Hematopoietic multipotent progenitor cell treated with erythropoietin and hydrocortisone succinate and interleukin-3 and kit ligand, for 17 days (in vitro differentiated cells): ENCODE results near the gene SPEM2.

Experiments used
- DNase-seq: peaks from one replicate; pipeline ENCODE4 v3.0.0-alpha.2; 2015; ENCODE audit warnings: low spot score

Gene SPEM2

DNA sequence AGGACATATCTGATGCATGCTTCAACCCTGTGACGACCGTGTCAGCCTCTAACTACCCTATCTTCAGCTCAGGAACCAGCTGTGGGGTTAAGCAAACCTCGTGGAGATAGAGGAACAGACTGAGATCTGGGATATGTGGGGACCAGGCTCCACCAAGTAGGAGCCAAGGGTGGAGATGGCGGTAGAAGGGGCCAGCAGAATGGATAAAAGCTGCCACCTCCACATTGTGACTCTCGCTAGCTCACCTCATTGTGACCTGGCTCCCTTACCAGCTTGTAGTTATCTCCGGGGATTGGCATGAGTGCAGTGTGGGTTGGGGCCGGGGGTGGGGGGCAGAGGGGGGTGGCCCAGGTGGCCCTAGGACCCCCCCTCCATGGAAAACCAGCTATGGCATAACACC is at the start of gene SPEM2:
Gene SPEM2, plus strand, starts transcription at position 301 of the 400 bp plus-strand sequence. Its CDS starts 73 bp downstream, at position 374.
- no peak for DNase-seq

- no peak for DNase-seq
These were observed 46.3 kb upstream of the SPEM2 start for GRCh38 chr17:7379134-7379533.

- DNase-seq: no peak
These were observed 45.1 kb upstream of the SPEM2 start for GRCh38 chr17:7380321-7380720.

GRCh38 chr17:7380855-7381683 is 44.3 kb upstream of the SPEM2 start, which contains the start of gene TNK1:
Gene TNK1 (plus strand): TSS chr17:7381089. CDS start chr17:7382927, 1,838 bp downstream.
- no peak for DNase-seq

DNA sequence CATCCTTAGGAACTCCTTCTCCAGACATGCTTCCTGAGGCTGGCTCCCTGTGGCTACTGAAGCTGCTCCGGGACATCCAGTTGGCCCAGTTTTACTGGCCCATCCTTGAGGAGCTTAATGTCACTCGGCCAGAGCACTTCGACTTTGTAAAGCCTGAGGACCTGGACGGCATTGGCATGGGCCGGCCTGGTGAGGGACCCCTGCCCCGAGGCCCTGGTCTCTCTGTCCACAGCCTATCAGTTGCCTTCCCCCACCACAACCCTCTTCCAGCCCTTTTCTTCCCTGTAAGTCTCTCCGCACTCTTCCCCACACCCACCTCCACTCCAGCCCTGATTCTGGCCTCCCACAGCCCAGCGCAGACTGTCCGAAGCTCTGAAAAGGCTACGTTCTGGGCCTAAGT is 42.5 kb upstream of the SPEM2 start:
- DNase-seq: no peak

DNA sequence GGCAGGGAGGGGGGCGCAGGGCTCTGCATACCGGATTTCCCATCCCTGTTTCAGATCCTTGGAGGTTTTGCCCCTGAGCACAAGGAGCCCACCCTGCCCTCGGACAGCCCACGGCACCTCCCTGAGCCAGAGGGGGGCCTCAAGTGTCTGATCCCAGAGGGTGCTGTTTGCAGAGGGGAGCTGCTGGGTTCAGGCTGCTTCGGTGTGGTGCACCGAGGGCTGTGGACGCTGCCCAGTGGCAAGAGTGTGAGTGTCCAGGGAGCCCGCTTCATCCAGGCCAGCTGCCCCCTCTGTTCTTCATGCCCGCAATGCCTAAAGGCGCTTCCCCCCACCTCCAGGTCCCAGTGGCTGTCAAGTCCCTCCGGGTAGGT is 42.1 kb upstream of the SPEM2 start:
- no peak for DNase-seq

- no peak for DNase-seq
These were observed 41.5 kb upstream of the SPEM2 start for GRCh38 chr17:7383742-7384488.

DNA sequence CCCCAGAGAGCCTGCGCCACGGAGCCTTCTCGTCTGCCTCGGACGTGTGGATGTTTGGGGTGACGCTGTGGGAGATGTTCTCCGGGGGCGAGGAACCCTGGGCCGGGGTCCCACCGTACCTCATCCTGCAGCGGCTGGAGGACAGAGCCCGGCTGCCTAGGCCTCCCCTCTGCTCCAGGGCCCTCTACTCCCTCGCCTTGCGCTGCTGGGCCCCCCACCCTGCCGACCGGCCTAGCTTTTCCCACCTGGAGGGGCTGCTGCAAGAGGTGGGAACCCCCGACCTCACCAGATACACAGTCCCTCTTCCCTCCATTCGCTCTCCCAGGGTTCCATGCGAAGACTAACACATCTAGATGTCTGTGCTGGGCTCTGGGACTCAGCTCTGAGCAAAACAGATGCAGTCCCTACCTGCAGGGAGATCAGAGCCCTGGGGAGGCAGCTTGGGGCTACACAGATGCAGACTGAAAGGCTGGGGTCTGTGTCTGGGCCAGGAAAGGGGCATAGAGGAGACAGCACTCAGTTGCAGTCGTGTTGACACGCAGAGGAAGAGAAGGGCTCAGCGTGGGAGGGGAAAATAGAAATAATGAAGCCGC is 40.8 kb upstream of the SPEM2 start:
- no peak for DNase-seq

- no peak for DNase-seq
These were observed 36.6 kb upstream of the SPEM2 start for GRCh38 chr17:7388856-7389255.

GRCh38 chr17:7389924-7390910 is 35.2 kb upstream of the SPEM2 start:
- DNase-seq: no peak

- DNase-seq: no peak
These were observed 34.1 kb upstream of the SPEM2 start for GRCh38 chr17:7391307-7391706.

DNA sequence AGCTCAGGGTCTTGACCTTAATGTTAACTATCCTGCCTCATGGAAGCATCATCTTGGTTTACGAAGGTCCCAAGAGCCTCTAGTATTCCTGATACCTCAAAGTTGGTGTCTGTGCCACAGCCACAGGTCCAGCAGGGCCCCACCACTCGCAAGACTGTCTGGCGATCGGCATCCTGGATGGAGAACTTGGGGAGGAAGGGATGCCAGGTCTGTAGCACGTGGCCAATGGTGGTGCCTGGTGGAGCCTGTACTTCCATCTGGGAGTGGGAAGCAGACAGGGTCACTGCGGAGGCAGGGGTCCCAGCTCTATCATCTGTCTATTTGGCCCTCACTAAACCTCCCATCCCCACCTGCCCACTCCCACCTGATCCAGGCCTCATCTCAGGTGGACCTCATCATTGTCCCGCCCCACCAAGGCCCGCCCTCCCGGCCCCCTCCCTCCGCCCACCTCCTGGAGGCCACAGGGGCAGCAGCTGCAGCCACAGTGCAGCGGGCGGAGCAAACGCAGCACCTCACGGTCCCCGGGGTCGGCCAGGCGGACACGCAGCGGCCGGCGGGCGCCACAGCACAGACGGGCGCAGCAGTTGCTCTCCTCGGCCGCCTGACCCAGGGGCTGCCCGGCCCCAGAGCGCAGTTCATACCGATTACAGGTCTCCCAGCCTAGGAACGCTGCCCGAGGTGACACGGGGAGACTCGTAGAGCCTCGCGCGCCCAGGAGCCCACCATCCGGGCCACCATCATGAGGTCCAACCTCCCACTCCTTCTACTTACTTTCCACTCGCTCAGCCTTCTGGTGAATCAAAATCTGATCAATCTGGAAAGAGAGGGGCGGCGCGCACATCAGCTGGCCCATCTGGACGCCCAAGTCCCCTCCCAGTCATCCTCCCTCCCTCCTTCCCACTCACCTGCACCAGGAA is 32.5 kb upstream of the SPEM2 start:
- DNase-seq: no peak

DNA sequence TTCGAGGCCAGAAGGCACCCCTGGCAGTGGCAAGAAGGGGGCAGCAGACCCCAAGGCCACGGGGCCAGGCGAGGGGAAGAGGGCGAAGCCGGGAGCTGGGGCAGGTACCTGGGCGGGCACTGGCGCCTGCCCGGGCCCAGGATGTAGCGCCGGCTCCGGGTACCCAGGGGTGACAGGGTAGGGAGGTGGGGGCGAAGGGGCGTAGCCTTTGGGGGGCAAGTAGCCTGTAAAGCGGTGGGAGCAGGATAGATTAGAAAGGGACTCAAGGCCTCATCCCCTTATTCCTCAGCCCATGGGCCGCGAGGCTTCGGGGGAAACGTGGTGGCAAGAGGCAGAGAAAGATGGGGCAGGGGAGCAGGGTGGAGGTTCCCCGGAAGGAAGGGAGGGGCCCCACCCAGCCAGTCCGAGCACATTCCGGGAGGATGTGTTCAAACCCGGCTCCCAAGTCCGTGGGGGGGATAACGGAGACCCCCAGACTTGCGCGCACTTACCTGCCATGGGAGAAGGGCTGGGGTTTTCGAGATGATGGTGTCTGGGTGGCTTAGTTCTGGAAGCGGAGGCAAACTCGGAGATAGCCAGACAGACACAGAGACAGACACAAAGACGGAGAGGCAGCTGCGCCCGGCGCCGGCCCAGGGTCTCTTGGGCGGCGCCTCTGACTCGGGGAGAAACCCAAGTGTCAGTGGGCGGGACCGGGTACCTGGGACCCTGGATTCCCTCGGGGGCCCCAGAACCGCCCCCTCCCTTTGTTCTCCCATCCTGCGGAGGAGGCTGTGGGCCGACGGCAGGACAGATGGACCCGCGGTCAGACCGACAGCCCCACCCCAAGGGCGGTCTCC is 31.6 kb upstream of the SPEM2 start:
- DNase-seq: no peak

DNA sequence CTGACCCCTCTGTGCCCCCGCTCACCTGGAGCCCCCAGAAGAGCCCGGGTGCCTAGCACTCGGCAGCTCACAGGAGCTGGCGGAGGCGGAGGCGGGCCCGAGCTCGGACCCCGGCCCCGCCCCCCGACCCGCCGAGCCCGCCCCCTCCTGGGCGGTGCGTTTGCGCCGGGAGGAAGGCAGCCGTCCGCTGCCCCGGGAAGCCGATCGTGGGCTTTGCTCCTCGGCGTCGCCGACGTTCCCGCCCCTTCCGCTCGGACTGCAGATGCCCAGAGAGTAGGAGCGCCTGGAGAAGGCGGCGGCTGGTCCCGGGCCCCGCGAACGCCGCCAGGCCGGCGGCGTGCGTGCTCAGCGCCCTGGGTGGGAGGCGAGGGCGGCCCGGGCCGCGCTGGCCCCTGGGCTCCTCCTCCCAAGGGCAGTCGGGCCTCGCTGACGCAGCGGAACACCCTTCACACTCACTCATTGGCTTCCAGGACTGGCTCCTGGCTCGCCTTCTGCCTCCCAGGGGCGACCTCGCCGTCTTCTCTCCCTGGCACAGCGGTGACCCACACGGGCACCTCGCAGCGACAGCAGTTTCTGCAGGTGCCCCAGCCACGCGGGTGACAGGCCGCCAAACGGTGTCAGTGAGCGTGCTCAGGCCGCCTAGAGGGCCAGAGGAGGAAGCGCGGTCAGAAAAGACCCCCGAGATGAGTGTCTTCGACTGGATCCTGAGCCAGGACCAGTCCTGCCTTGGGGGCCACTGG is 30.8 kb upstream of the SPEM2 start, which contains the start of gene PLSCR3:
Gene PLSCR3, minus strand, starts transcription at position 74 of the 740 bp plus-strand sequence. CDS start 415 bp downstream, outside the sequence.
- peak; percentile 62 for DNase-seq

DNA sequence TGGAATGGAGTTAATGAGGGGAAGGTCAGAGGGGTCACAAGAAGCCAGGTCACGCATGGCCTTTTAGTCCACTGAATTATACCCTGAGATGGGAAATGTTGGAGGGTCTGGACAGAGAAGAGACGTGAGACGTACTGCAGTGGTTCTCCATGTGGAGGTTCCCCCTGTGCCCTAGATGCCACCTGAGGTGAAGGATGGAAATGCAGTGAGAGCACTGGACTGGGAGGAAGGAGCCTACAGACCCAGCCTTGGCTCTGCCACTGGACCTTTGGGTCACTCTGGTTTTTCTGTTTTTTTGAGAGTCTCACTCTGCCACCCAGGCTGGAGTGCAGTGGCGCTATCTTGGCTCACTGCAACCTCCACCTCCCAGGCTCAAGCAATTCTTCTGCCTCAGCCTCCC is 29.3 kb upstream of the SPEM2 start:
- DNase-seq: no peak

GRCh38 chr17:7398612-7399011 is 26.8 kb upstream of the SPEM2 start:
- no peak for DNase-seq

- peak; percentile 7 for DNase-seq
These were observed 22.2 kb upstream of the SPEM2 start for GRCh38 chr17:7403043-7403726.

- no peak for DNase-seq
These were observed 21.8 kb upstream of the SPEM2 start for GRCh38 chr17:7403727-7403976.
